Tibial nerve (tissue), 4 donors: Measurements from ENCODE around the gene TCAP.

ENCODE experiments used
- CTCF ChIP-seq, 5 experiments: fragments of 200-600 bp in 3 of 5; fragments of 450-650 bp in 2 of 5; sonication (generic) in 3 of 5; IDR thresholded peaks; one replicate each; pipeline ENCODE4 v1.5.1; 2016 to 2019; ENCODE audit warnings: antibody characterized with exemption in 5 of 5, mild to moderate bottlenecking in 3 of 5, moderate library complexity in 2 of 5
- EP300 ChIP-seq, 2 donors: sonication (generic); formaldehyde crosslinking; IDR thresholded peaks; one replicate each; pipeline ENCODE4 v1.6.1; 2017; ENCODE audit warnings: antibody characterized with exemption in 2 of 2, mild to moderate bottlenecking in 1 of 2
- POLR2A ChIP-seq, 2 donors: fragments of 450-650 bp; IDR thresholded peaks; one replicate each; pipeline ENCODE4 v1.6.1; 2017; ENCODE audit warnings: antibody characterized with exemption in 2 of 2, mild to moderate bottlenecking in 2 of 2, moderate library complexity in 2 of 2

GRCh38 chr17:39618956-39619785 lies 46.0 kb upstream of the TCAP start:
- no peak for TF ChIP-seq EP300 (IDR thresholded peaks at IDR 0.05)
- TF ChIP-seq CTCF (IDR thresholded peaks at IDR 0.05): no peak
- TF ChIP-seq POLR2A (IDR thresholded peaks at IDR 0.05): no peak
